HG03097 (cell line): ENCODE data around the gene YBX3.

ENCODE experiments used
- ATAC-seq: cut with Tn5 transposase; IDR thresholded peaks from one replicate; pipeline ENCODE4 v1.9.1; 2021; ENCODE audit not compliant: unreplicated experiment, low FRiP score

Gene YBX3

DNA sequence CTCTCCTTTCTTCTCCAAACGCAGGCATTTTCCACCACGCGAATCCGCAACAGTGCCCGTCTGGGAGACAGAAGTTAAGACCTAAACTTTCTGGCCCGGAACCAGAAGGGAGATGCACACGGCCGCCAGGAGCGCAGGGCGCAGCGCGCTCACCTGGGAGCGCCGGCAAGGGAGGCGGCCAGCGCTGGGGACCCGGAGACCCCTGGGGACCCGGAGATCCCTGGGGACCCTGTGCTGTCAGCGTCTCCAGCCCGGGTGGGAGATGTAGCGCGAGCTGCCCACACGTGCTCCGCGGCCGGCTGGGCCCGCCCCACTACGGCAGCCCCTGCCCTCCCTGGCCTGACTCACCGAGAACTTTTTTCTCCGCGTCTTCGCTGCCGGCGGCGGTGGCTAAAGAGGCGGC lies 620 bp downstream of the YBX3 start:
- peak; percentile 48 for ATAC-seq

DNA sequence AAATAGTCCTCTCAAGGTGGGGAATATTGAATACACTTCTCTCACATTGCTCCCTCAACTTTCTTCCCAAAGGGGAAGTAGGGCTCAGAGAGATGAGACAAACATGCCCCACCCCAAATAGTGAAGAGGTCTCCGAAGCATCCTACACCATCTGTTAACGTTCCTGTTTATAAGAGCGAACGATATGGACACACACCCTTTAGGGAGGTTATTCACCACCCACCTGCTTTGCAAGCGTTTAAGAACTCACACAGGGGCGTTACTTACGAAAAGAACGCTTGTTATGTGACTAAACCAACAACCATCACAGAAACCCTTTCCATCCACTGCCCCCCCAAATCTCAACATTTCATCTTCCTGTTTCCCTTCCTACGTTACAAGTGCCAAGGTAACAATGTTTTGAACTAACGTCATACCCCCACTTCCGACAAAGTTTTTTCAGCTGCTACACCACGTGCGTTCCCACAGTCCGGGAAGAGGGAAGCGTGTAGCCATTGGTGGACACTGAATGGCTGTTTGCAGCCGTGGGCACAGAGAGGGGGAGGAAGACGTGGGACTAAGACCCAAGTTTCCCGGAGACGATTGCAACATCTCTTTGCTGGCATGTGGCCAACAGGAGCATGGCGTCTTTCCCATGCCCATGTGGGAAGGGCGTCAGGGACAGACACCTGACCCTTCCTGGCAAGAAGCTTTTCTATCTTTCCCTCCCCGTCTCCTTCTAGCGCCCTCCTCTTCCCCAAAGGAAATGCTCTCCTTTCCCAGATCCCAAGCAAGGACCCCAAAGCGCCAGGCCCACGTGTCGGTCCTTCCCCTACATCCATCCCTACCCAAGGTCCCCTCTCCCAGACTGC lies 1.2 kb downstream of the YBX3 start:
- ATAC-seq, result peak; percentile 33

DNA sequence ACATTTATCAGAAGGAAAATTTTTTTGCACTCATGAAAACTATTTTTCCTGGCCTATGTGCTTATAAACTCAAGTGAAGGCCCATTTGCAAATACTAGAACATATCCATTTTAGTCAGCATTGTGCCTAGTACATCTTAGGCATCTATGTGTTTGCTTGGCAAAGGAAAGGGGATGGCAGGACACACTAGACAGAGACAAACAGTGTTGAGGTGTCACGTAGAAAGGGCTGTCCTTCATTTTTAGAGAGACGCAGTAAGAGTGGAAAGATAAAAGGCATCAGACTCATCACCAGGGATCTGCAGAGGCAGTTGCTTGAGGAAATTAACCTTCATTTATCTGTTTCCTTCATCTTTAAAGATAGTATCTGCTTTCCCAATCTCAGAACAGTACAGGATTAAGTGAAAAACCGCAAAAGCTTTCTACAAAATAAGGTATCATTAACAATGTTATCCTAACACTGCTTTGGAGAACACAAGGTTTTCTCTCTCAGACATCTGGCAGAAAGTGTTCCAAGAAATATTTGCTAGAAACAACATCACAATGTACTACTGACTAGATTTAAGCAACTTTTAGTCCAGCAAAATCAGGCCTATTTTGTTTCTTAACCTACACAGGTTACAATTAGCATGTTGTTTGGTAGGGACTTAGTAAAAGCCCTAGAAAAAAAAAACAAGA lies 2.0 kb downstream of the YBX3 start:
- no peak for ATAC-seq

- ATAC-seq, result no peak
Observed at GRCh38 chr12:10719482-10719881, 3.6 kb downstream of the YBX3 start.

GRCh38 chr12:10718279-10718821 lies 4.8 kb downstream of the YBX3 start:
- no peak for ATAC-seq

DNA sequence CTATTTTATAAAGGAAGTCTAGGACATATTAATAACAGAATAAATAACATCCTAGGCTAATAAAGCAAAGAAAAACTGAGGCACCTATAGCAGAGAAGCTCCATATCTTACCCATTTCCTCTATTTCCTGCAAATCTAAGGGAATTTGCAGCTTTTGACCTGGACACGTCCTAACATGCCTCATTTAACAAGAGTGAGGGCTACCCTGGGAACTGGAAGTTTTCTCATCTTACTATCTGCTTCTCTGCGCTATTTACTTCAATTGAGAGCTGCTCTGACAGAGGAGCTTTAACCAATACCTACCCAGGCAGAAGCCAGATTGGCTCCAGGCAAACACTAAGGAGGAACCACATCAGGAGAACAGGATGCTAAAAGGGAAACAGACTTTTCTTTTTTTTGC lies 5.7 kb downstream of the YBX3 start:
- no peak for ATAC-seq

GRCh38 chr12:10716704-10717315 lies 6.3 kb downstream of the YBX3 start:
- no peak for ATAC-seq

DNA sequence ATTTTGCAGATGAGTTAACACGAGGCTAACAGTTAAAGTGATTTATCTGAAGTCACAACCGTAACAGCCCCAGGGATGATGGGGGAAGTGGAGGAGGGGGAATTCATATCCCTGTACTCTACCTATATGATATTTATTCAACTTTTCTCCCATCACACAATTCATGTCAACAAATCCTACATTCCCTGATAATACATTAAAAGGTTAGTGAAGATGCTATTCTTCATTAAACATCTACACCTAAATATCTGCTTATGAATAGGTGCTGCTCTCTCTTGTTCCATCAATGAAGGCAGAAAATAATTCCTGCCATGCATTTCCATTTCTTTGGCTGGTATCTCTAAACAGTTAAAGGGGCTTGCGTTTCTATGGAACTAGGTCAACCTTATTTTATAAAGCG lies 6.8 kb downstream of the YBX3 start:
- ATAC-seq, result no peak

- ATAC-seq, result no peak
Observed at GRCh38 chr12:10715491-10715890, 7.6 kb downstream of the YBX3 start.

DNA sequence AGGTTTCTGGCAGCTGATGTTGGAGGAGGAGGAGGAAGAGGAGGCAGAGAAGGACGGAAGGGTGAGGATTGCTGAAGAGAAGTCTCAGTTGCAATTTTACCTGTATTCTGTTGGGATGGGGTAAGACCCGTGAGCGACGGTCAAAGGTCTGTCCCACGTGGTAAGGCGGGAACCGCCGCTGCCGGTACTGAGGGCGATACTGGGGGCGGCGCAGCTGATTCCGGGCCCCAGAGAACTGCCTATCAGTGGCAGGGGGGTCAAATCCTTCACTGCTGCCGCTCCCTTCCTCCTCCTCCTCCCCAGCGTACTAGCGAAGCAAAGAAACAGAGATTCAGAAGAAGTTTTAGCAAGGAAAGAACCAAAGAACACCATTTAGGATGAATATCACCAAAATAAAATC lies 13.3 kb downstream of the YBX3 start:
- no peak for ATAC-seq

GRCh38 chr12:10708862-10709261 lies 14.3 kb downstream of the YBX3 start:
- no peak for ATAC-seq

DNA sequence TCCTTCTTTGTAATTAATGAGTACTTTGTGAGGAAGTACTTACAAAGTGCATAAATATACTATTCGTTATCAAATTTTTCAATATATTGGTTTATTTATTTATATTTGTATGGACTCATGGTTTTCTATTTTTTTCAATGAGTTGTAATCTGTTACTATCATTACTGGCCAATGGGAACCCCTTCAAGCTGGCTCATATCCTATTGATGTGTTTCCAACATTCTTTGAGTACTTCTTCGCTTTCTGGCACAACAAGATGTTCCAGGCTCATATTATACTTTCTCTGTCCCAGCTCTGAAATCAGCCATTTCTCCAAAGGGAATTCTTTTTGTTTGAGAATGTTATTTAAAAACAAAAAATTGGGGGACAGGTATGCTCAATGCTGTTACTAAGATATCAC lies 17.5 kb downstream of the YBX3 start:
- no peak for ATAC-seq

DNA sequence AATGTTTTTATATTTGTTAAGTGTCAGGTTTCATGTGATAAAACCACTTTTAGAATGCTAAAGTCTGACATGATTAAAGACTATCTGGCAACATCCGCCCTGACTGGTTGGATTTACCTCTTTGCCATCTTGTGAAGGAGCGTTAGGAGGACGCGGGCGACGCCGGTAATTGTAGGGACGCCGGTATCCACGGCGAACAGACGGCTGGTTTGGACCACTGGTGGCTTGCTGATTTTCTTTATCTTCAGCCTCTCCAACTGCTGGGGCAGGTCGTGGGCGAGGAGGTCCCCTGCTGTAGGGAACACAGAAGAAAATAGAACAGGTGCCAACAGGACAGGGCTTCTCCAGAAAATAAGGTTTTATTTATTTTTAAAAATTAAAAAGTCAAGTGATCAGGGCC lies 21.3 kb downstream of the YBX3 start:
- ATAC-seq, result no peak

DNA sequence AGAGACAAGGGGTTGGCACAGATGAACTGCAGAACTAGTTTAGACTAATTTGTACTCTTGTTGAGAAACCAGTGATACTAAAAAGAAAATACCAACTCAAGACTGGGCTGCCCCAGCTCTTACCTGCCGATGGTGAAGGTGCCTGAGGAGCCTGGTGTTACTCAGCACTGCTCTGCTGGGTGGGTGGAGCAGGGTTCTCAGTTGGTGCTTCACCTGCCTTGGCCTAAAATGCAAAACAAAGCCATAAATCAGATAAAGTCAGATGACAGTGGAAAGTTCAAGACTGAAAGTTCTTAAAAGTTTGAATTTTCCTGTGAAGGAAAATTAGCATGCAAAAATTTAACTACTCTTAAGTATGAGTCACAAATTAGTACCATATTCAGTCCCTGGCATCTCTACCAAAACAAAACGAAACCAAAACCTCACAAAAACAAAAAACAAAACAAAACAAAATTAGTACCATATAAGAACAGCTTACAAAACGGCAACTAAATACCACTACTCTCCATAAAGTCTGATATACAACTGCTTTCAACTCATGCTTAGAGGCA lies 21.9 kb downstream of the YBX3 start:
- ATAC-seq, result no peak

DNA sequence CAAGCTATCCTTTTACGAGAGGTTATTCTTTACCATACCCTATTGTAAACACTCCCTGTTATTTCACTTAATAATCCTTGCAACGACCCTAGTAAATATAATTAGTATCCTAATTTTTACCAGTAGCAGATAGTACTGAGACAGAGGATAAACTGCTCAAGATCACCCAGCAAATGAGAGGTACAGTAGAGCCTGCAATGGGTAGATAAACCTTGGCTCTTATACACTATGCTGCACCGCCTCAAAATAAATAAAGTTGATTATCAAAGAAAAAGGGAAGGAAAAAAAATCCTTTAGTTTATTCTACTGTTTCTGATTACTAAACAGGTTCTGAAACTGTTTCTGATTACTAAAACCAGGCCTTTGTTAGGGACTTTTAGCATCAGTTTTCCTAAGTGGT lies 22.5 kb downstream of the YBX3 start:
- no peak for ATAC-seq

- no peak for ATAC-seq
Observed at GRCh38 chr12:10697862-10698261, 25.3 kb downstream of the YBX3 start.

DNA sequence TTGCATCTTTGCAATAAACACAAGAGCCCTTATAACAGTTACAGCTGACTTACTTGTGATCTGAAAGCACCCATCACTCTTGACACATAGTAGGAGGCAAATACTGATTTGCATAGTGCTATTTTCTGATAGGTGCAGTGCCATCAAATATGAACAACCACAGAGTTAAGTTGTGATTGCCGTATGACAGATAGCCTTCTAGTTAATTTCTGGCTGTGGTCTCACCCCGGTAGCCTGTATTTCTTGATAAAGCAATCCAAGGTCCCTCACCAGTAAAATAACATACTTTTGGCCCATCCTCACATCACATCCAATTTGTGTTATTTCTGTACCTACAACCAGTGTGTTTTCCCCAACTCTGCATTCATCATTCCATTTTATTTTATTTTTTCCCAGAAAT lies 26.0 kb downstream of the YBX3 start:
- no peak for ATAC-seq

DNA sequence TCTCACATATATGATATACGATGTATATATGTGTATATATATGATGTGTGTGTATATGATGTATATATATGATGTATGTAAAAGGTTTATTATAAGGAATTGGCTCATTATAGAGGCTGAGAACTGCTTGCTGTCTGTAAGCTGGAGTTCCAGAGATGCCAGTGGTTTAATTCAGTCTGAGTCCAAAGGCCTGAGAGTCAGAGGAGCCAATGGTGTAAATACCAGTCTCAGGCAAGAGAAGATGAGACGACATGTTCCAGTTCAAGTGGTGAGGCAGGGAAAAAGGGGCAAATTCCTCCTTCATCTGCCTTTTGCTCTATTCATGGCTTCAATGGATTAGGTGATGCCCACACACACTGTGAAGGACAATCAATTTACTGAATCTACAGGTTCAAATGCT lies 32.2 kb downstream of the YBX3 start:
- ATAC-seq, result no peak

DNA sequence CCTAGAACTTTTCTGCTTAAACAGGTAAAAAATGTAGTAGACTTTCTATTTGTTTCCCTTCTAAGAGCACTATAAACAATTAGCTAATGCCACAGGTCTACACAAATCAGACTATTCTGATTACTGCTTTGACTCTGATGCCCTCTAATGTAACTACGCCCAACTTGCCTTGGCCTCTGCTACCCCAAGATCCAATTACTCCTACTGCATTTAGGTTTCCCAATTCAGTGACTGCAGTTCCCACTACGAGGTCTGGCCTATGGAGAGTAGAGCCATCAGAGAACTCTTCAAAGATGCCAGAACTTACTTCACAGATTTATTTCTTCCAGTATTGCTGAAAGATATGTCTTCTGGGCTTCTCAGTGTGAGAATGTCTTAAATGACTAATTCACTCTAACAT lies 34.0 kb downstream of the YBX3 start:
- ATAC-seq, result no peak

- ATAC-seq, result no peak
Observed at GRCh38 chr12:10688042-10688441, 35.1 kb downstream of the YBX3 start.
